Measurements from ENCODE around the gene ANKRD30A.

DNA sequence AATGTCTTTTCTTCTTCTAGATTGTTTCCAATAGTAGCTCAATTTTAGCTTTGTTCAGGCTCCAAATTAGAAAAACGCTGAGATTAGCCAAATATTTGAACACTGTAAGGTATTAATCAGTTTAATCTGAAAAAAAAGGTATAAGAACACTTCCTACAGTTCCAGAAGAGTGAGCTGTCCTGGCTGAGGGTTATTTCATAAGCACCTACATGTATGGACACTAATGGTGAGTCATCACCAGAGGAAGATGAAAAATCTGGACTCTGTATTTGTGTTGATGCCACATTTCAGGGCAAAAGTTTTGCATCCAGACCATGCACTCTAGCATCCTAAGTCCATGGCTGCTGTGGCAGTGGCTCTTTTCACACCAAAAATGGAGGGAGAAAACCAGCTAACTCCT lies 189.5 kb downstream of the ANKRD30A start:
- TF ChIP-seq CTCF (conservative IDR thresholded peaks at IDR 0.05; ENCODE audit: low read depth in 2 of 2) (no peak), POLR2AphosphoS5 (IDR thresholded peaks at IDR 0.05; ENCODE audit: low read depth) (no peak)

Measured in GM23338 (cell line).